ENCODE results near the gene KISS1R.

DNA sequence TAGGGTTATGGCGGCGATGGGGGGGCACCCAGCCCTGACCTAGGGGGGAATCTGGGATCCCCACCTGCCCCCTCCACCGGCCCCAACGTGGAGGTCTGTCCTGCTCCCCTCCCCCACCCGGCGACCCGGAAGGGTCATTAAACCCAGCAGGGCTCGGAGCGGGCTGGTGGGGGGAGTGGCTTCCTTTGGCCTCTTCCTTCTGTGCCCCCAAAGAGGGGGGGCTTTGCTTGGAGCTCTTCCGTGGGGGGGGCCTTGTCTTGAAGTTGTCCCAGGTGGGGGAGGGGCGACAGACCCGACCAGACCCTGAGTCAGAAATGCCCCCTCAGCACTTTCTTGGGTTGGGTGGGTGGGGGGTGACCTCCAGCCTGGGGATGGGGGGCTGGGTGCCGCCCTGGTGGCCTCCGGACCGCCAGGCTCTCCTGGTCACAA lies 10.2 kb downstream of the KISS1R start:
- no peak for TF ChIP-seq EZH2 (IDR thresholded peaks at IDR 0.05)
- TF ChIP-seq POLR2AphosphoS5 (IDR thresholded peaks at IDR 0.05; ENCODE audit: borderline replicate concordance, low read depth, low read length) = no peak

Data from SK-N-MC (cell line).